Measurements from ENCODE around the gene CYP19A1.
A peak's percentile ranks its signal among the peaks of the same experiment; 100 is the strongest.
"Not testable (repeated sequence)": the region's sequence is repeated elsewhere in the genome, so short reads cannot be mapped to it uniquely, and the experiment has no call there.

CYP19A1 gene

DNA sequence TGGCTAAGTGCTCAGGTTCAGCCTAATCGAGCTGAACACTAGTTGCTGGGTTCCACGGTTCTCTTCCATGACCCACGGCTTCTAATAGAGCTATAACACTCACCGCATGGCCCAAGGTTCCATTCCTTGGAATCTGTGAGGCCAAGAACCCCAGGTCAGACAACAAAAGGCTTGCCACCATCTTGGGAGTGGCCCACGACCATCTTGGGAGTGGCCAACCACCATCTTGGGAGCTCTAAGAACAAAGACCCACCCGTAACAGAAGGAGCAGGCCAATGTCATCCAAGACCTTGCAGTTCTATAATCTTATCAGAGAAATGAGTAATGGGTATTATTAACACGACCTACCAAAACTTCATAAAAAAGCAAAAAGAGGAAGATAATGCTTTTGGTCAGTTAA is 77.3 kb downstream of the CYP19A1 start:
- DNase-seq (ENCODE audit: low spot score): not testable (repeated sequence)

DNA sequence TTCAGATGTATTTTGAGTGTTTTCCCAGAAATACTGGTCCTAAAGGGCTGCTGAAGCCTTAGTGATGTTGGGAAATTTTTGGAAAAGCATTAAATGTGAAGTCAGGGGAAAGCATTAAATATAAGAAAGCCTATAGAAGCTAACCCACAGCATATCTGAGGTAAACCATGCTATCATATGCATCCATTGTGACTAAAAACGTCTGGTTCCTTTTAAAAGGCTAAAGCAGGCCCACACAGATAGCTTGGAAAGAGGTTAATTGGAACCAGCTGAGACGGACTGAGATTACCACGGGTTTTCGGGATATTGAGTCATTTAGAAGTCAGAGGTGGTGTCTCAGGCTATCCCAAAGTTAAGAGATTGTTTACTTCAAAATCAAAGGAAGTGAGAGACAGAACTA is 78.2 kb downstream of the CYP19A1 start:
- DNase-seq (ENCODE audit: low spot score): no peak

DNA sequence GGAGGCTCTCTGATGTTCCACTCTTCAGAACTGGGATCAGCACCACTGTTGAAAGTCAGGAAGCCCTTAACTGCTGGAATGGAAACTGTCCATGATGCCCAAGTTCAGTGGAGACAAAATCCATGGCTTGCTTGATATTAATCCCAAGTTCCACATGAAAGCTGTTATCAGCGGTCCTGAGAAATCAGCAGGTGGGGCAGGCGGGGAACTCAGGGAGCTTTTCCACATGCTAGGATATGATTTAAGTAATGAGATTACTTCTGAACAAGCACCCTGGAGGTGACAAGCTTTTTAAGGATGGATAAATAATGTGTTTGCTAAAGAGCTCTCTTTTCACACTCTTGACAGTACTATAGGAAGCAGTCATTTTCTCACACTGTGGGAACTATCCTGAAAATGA is 82.9 kb downstream of the CYP19A1 start:
- no peak for DNase-seq (ENCODE audit: low spot score)

DNA sequence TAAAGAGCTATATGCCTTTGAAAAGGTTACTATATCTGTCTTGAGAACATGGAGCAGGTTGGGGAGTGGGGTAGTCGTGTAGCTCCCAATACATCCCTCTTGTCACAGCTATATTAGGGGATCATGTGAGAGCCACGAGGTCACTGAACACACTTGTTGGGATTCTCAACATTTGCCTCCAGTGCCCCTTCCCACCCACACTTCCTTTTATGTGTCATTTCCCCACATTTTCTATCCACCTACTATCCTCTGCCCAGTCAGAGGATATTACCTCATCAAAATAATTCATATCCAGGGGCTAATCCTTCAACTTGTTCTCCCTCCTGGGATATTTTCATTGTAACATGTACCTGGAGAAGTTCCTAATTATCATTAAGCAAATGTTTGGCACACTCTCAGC is 85.0 kb downstream of the CYP19A1 start:
- no peak for DNase-seq (ENCODE audit: low spot score)

DNA sequence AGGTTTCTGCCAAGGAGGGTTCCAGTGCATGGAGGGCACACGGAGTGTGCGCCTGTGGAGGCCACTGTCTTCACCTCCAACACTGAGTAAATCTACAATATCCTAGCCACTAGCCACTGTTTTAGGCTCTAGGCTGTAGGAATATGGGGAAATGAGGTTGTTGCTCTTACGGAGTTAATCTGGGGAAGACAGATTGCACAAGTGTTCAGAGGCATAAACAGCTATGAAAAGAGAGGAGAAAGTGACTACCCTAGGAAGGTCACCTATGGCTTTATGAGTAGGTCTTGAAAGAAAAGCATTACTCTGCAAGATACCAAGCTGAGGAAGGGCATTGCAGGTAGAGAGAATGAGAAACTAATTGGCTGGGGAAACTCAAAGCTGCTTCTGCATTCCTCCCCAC is 85.7 kb downstream of the CYP19A1 start:
- no peak for DNase-seq (ENCODE audit: low spot score)

DNA sequence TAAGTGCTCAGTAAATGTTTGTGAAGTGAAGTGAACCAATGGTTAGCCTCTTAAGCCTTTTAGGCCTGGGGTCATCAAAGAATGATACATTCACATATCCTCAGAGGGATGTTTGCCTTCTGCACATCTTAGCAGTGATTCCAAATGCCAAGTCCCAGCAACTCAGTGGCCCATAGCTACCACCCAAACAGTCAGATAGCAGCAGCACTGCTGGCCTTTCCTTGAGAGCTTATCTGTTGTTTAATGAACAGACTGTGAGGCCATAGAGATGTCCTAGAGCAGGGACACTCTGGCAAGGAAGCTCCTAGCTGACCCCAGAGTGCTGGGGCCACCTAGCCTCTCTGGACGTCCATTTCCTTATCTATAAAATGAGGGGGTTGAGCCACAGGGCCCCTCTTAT is 86.8 kb downstream of the CYP19A1 start:
- no peak for DNase-seq (ENCODE audit: low spot score)

DNA sequence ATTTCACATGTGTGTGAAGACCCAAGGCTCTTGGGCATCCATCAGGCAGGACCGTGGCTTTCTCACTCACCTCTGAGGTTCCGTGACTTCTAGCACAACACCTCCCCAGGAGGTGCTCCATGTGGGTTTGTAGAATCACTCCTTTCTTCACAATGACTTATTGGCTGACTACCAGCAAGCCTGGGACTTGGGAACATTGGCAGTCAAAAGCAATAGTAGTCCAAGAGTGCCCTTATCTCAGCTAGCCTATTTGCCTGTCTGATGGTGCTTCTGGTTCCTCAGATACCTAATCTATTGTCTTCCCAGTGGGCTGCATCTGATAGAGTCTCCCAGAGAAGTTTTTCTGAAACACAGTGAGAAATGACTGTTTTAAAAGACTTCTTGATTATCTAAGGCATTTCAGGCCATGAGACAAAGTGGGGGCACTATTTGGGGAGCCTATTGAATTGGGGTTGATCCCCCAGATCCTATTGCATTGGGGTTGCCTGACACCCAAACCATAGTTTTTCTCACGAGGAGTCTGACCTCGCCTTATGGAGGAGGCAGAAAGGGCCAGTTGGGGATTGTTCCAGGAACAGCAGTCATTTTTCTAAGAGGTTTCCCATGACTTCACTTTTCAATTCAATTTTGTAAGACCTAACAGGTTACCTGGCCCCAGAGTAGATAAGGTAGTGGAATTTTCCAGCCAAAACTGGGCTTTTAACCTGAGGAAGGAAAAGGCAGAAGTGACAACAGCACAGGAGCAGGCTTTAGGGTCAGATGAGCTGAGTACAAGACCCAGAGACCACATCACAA is 88.0 kb downstream of the CYP19A1 start:
- no peak for DNase-seq (ENCODE audit: low spot score)

DNA sequence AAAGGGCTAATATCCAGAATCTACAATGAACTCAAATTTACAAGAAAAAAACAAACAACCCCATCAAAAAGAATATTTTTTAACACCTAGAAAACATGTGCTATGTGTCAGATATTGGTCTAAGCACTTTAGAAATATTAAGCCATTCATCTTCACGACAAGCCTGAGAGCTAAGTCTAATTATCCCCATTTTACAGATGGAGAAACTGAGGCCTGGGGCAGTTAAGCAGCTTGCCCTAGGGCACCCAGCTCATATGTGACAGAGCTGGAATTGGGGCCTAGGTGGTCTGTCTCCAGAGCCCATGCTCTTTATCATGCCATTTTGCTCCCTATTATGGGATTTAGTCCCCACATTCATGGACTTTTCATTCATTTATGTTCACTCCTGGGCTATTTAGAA is 92.8 kb downstream of the CYP19A1 start:
- no peak for DNase-seq (ENCODE audit: low spot score)

DNA sequence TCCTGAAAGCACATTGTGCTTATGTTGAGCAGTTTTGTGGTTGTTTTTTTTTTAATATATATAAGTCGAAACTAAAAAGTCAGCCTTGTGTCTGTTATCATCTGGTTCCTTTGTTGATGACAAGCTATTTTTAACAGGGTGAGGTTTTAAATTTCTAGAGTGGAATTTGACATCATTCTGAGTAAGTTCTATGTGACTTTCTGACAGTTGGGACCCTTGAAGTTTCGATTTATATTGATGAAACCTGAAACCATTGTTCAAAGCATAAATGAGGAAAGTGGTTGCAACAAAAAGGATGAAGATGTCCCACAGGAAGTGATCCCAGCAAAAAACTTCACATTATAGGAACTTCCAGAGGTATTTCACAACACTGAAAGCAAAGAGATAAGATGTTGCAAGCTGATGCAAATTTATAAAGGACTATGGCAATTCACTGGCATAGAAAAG is 94.0 kb downstream of the CYP19A1 start:
- no peak for DNase-seq (ENCODE audit: low spot score)

DNA sequence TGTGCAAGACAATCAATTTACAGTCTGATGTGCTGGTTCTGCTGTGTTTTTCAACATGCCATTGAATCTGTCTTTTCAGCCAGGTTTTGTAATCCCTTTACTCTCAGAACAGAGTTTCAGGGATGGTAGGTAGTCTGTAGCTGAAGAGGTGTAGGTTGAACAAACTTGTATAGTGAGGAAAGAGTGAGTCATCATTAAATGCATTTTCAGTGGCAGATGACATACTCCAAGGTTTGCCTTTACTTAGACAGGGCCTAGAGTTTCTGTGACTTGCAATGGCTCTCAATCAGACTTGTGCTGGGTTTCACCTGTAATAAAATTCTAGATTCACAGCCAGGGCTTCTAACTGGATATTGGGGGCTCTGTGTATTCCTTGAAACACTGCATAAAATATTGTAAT is 94.6 kb downstream of the CYP19A1 start:
- DNase-seq (ENCODE audit: low spot score): no peak

DNA sequence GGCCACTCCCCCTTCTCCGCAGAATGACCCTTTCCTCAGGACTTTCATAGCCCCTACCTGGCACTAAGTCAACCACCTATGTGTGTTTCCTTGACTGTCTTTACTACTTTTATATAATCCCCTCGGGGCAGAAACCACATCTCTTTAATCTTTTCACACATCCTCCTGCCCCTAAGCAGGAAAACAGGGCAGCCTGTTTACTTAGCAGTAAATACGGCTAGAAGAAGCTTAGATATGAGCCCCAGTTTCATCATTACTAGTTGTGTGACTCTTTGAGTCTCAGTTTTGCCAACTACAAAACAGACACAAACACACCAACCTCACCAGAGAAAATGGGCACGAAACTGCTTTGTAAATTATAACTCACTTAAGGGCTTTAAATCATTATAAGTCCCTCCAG is 98.3 kb downstream of the CYP19A1 start:
- no peak for DNase-seq (ENCODE audit: low spot score)

DNA sequence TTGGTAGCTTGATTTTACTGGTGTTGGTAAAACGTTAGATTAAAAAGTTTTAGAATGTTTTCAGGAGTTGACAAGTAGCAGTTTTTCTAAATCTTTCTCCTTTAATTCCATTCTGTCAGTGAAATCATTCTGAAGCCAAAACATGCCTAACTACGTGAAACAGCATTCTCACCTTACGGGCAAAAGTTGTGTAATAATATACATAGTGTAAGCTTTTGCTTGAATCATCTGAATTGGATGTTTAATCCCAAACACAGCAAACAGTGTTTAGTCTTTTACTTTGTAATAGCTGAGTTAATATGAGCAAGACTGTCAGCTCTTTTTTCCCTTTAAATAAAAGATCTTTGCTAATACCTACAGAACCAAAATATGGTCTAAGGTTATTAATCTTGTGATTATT is 100.6 kb downstream of the CYP19A1 start:
- no peak for DNase-seq (ENCODE audit: low spot score)

DNA sequence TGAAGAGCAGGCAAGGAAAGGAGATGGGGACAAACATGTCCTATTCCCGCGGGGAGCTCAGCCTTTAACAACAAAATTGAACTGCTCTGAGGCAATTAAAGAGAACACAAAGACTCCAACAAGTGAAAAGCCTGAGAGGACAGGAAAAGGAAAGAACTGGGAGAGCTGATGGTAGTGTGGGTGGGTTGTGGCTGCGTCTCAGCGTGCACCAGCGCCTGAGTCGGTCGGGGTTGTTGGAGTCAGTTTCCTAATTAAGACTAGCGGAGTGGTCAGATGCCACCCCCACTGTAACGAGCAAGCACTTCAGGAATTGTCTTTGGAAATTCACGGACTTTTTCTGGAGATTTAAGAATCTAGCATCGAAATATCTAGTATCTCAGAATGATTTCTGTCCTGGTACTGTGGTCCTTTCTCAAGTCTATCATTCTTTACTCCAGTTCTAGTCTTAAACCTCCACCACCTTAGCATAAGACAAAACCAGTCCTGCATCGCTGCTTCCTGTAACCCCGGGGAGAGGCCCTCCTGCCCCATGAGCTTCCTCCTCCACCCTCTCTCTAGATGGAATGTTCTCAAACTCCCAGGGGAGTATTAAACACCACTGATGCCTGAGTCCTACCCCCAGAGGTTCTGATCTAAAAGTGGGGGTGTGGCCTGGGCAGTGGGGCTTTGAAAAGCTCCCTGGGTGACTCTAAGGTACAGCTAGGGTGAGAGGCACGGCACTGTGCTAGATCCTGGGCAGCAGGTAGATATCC is 104.0 kb downstream of the CYP19A1 start:
- DNase-seq (ENCODE audit: low spot score): peak; percentile 29

DNA sequence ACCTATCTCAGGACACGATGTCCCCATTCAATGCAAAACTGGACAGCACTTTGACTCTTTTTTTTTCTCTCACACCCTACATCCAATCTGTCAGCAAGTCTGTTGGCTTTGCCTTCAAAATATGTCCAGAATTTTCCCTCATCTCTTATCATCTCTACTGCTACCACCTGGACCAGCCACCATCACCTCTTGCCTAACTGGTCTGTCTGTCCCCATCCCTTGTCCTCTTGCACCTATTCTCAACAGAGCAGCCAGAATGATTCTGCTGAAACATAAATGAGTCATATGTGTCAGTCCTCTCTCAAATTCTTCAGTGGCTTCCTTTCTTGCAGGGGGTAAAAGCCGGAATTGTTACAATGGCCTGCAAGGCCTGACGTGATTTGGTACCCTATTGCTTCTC is 105.8 kb downstream of the CYP19A1 start:
- no peak for DNase-seq (ENCODE audit: low spot score)

DNA sequence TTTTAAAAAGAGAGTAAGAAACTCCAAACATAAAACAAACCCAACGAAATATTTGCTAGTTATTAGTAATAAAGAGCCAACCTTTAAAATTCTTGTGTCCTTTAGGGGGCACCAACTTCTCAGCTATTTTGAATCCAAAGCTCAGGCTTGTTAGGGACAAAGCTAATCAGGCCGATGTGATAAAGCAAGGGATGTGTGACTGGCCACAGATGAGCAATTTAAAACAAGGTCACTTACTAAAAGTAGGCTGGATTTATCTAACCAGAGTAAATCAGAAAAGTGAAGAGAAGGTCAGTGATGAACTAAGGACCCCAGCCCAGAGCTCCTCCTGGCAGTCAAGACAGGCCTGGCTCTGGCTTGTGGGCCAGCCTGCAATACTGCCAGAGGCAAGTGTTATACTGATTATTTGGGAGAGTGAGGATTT is 108.5 kb downstream of the CYP19A1 start:
- DNase-seq (ENCODE audit: low spot score): peak; percentile 11

DNA sequence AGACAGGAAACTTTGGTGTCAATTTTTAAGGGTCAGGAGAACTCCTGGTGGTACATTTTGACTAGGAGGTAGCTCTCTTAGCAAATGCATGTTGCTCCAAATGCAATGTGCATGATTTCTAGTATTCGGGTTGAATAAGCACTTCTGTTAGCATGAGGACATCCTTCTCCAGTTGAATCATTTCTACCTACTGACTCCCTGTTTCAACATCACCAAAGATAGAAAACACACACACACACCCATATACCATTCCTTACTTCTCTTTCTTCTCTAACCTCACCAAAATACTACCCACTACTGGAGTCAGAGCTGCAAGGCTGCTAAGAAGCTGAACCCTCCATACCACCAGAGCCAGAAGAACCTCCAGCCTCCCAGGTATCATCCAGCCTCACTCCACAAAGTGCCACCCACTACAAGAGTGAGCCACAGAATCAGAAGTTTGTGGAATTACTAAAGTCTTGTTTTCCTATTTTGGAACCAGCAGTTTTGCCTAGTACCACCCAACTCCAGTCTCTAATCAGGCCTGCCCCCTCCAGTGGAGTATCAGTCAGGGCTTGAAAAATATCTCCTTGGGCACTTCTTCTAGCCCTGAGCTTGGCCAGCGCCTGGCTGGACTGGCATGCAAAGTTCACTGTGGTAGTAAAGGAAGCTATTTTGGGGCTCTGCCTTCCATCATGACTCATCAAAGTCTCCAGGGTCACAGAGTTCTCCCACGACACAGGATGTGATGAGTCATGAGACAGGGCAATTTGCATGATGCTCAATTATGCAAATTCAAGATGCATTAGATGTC is 110.3 kb downstream of the CYP19A1 start:
- DNase-seq (ENCODE audit: low spot score): peak; percentile 77

DNA sequence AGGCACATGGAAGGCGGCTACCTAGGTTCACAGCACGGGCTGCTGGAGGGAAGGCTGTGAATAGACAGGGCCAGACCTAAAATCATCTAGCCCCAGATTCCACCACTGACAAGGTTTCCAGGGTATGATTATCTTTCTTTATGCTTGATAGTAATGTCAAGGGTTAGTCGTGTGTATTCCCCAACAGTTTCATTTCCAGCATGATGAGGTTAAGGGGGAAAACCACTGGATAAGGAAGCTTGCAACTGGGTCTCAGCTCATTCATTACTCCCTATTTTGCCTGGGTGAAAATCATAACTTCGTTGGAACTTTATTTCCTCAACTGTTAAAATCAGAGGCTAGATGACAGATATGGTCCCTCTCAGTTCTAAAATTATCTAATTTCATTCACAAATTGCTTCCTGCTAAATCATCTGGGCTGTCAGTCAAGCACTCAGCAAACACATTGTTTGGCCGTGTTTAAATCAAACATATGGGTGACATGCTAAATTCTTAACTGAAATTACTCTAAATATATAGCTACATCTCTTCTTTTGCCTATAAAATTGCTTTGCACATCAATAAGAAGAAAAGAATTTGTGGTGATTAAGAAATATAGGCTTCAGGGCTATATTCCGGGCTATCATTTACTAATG is 111.7 kb downstream of the CYP19A1 start:
- DNase-seq (ENCODE audit: low spot score): no peak

DNA sequence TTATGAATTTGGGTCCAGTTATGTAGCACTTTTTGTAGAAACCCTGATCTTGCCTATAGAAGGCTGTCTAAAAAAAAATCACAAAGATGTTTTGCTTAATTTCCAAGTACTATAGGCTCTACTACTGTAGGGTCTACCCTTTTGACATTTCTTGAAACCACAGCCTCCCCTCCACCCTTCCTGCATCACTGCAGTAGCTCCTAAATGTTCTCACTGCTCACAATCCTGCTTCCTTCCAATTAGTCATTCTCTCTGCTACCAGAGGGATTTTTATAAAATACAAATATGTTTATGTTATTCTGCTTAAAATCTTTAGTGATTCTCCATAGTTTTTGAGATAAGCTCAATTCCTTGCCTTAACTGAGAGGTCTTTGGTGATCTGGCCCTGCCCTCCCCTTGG is 114.0 kb downstream of the CYP19A1 start:
- no peak for DNase-seq (ENCODE audit: low spot score)

DNA sequence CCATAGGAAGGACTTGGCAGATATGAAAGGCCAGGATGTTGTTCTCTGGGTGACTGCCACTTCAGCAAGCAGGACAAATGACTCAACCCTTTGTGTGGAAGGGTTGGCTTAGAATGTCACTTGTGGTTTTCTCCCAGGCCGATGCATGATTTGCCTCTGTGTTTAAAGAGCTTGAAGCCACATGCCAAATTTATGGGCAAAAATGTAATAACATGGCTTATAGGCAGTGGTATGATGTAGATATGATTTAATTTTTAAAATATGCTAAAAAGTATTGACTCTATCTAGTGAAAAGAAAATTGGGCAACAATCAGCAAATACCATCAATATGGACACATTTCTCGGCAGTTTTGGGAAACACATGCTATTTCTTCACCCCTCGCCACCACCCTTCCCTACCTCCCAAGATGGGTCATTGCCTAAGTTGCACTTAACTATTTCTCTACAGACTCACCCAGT is 114.6 kb downstream of the CYP19A1 start:
- DNase-seq (ENCODE audit: low spot score): peak; percentile 55

DNA sequence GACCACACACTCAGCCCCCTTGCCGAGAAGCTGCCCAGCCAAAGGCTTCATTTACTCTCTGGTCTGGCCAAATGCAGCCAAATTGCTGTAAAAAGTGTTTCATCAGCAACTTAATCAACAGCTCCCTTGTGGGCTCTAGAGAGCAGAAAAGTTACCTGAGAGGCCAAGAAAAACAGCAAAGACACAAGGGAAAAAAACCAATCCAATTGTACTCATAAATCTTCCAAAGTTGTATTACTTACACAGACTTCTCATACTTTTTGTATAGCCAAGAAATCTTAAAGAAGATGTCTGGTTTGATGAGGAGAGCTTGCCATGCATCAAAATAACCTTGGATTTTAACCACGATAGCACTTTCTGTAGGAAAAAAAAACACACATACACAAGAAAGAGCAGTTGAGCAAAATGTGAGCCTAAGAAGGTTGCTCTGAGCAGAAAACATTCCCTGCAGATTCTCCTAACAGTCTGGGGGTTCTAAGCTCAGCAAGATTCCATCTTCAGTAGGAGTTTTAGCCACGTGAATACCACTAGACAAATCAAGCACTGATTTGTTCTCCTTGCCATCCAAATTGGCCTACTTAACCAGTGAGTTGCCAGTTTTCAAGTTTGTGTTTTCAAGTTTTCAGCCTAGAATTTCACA is 120.0 kb downstream of the CYP19A1 start:
- DNase-seq (ENCODE audit: low spot score): no peak

DNA sequence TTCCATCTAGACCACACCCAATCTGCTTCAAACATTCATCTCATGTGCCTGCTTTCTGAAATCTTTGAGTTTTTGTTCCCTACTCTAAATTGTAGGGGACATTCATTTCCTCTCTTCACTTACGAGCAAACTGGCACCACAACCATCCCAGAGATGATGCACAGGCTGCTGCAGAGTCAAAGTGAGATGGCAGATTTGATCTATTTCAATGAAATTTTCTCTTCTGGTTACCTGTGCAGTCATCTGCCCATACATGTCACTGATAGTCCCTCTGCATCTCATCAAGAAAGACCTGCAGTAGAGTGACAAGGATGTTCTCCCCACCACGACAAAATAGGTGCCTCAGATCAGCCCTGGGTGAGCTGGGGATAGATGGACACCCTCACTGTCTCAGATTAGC is 125.5 kb downstream of the CYP19A1 start:
- no peak for DNase-seq (ENCODE audit: low spot score)

DNA sequence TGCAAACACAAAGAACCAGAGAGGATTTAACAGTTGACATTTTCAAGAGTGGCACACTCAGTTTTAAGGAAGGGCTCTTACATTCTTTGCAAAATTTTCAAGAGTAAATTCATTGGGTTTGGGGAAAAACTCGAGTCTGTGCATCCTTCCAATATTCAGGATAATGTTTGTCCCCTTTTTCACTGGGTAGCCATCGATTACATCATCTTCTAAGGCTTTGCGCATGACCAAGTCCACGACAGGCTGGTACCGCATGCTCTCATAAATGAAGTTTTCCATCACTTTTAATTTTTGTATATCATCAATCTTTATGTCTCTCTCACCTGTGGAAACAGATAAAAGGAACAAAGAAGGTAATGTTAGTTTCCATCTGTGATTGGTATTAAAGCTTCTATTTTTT is 126.2 kb downstream of the CYP19A1 start:
- no peak for DNase-seq (ENCODE audit: low spot score)

Data from hepatic stellate cell (primary cell).